Ovary (tissue), 9 donors: ENCODE data around the gene GRAMD1B. TPM values are rescaled to one million over a fixed set of nuclear protein-coding genes. Genes with fewer than 3 reads are reported as not detected.

Experiments used
- DNase-seq, 5 donors: peaks; one replicate each; pipeline ENCODE4 v3.0.0-alpha.2; 2019 to 2020
- H3K27ac ChIP-seq, 2 donors: fragments of 200-600 bp; one replicate each; pipeline versions ENCODE4 v1.5.1 to v1.8.0; 2019 to 2022
- H3K27me3 ChIP-seq: fragments of 200-600 bp; one replicate; pipeline ENCODE4 v1.8.0; 2022
- H3K36me3 ChIP-seq: fragments of 200-600 bp; sonication (generic); one replicate; pipeline ENCODE4 v1.5.1; 2019
- H3K4me1 ChIP-seq: one replicate; pipeline ENCODE4 v1.8.1; 2013; ENCODE audit warnings: mild to moderate bottlenecking, moderate library complexity; ENCODE audit not compliant: insufficient read depth
- H3K4me3 ChIP-seq: fragments of 200-600 bp; sonication (generic); one replicate; pipeline ENCODE4 v1.5.1; 2017
- H3K9me3 ChIP-seq, 2 donors: fragments of 200-600 bp in 1 of 2; sonication (generic) in 1 of 2; one replicate each; pipeline versions ENCODE4 v1.5.1 to v1.8.1; 2013 to 2019; ENCODE audit warnings: mild to moderate bottlenecking in 1 of 2, moderate library complexity in 1 of 2
- EP300 ChIP-seq: sonication (generic); formaldehyde crosslinking; IDR thresholded peaks from one replicate; pipeline ENCODE4 v1.6.1; 2017; ENCODE audit warnings: antibody characterized with exemption
- POLR2A ChIP-seq: fragments of 450-650 bp; IDR thresholded peaks from one replicate; pipeline ENCODE4 v1.6.1; 2017; ENCODE audit warnings: antibody characterized with exemption, mild to moderate bottlenecking, moderate library complexity
- WGBS, 3 donors: extraction: QIAGEN DNeasy Blood & Tissue Kit in 1 of 3; methylation state at CpG; one replicate each; pipeline versions ENCODE4 v1.1.5 to v1.1.7; 2013 to 2017; 5-methylcytosine and 5-hydroxymethylcytosine counted together
- intact Hi-C, 4 donors: fragments of 100-400 bp; cut with DNase I; formaldehyde crosslinking; loops; one replicate each; pipeline versions ENCODE4 v1.11.0 to v1.15.1; 2022 to 2023
- polyA plus RNA-seq, 2 donors: library from polyadenylated mRNA; stranded (reverse); fragments of 200-250 nt in 1 of 2; fragments of 350-450 nt in 1 of 2; fragmentation: Illumina TruSeq in 1 of 2; extraction: RNeasy Lipid Tissue Mini Kit (QIAGEN cat#74804) in 1 of 2; gene quantifications; one replicate each; pipeline ENCODE4 v1.2.3, GENCODE V29; 2013 to 2014
- total RNA-seq, 7 donors: library from RNA; depleted of rRNA in 2 of 7; stranded (reverse); fragments of >200 nt in 2 of 7; fragmentation: NEBNext Ultra II Directional in 3 of 7; extraction: Animal tissue kit (Norgen Biotek cat#: 25700) in 3 of 7; gene quantifications; one replicate each; pipeline versions ENCODE4 v1.1.0 to v1.2.4, GENCODE V29; 2016 to 2023
- TF ChIP-seq, protein P1 (sequence below), 3 donors: fragments of 450-650 bp in 2 of 3; fragments of 200-600 bp in 1 of 3; IDR thresholded peaks; one replicate each; pipeline versions ENCODE4 v1.5.1 to v1.8.0; 2016 to 2022; ENCODE audit warnings: antibody characterized with exemption in 3 of 3, mild to moderate bottlenecking in 1 of 3
- donor health status: DM: no; HTN: no; CAD: no; lungs with moderate emphysema.
- donor health status: DM: no; HTN: no; CAD: no.
- donor health status: Bipolar disorder and iron deficiency.
- donor health status: DM: yes; HTN: yes; CAD: no.
- donor health status: DM: no; HTN: no; CAD: no.
- donor health status: DM: yes; HTN: yes; CAD: no.

Gene GRAMD1B
- total and polyA plus RNA-seq, 9 donors: 10.8 to 185 (median 25.4) TPM

DNA sequence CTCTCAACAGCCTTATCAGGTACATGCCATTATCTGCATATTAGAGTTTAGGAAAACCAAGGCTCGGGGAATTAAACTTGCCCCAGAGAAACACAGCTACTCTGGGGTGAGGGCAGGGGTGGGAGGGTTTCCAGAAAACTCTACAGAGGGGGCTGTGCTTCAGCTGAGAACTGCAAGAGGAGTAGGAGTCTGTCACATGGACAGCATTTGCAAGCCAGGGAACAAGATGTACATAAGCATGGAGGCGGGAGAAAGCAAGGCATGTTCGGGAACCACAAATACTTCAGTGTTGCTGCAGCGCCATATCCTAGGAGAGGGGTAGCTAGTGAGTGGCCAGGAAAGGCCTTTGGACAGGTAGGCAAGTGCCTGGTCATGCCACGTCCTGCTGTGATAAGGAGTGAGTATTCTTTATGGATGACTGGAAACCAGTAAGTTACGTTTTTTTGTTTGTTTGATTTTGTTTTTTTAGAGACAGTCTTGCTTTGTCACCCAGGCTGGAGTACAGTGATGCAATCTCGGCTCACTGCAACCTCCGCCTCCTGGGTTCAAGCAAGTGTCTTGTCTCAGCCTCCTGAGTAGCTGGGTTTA is 57.2 kb downstream of the GRAMD1B start:
- H3K27me3 ChIP-seq: no peaks in the 10 kb centered on the region
- H3K4me1 ChIP-seq: no peaks in the 10 kb centered on the region
- H3K27ac ChIP-seq: no peak overlapping the region
- 74 to 80% (median 75%) methylated on average over 8 of the region's 8 CpGs for WGBS, 3 donors
- no peaks in the 10 kb centered on the region for H3K9me3 ChIP-seq
- no peak for DNase-seq
- TF ChIP-seq, protein P1, sequence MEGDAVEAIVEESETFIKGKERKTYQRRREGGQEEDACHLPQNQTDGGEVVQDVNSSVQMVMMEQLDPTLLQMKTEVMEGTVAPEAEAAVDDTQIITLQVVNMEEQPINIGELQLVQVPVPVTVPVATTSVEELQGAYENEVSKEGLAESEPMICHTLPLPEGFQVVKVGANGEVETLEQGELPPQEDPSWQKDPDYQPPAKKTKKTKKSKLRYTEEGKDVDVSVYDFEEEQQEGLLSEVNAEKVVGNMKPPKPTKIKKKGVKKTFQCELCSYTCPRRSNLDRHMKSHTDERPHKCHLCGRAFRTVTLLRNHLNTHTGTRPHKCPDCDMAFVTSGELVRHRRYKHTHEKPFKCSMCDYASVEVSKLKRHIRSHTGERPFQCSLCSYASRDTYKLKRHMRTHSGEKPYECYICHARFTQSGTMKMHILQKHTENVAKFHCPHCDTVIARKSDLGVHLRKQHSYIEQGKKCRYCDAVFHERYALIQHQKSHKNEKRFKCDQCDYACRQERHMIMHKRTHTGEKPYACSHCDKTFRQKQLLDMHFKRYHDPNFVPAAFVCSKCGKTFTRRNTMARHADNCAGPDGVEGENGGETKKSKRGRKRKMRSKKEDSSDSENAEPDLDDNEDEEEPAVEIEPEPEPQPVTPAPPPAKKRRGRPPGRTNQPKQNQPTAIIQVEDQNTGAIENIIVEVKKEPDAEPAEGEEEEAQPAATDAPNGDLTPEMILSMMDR (IDR thresholded peaks at IDR 0.05): no peak
- TF ChIP-seq POLR2A (no peak), EP300 (no peak)
- H3K36me3 ChIP-seq: no peaks in the 10 kb centered on the region
- H3K4me3 ChIP-seq: no peak overlapping the region
- intact Hi-C loops: no loop called here

DNA sequence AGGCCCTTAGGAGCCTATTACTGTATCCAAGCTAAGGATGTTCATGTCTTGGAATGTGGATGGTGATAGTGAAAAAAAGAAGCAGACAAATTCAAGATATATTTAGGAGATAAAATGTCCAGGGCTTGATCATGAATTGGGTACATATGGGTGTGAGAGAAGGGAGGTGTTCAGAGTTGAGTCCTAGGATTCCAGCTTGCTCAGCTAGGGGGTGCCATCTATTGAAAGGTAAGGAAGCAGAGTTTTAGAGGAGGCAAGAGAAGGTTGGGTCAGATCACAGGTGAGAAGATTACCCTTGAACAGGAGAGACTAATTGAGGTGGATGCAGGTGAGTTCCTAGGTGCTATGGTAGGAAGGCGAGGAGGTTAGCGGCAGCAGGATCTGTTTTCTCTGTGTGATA is 60.5 kb downstream of the GRAMD1B start:
- H3K27me3 ChIP-seq: no peaks in the 10 kb centered on the region
- H3K27ac ChIP-seq: no peak overlapping the region
- H3K4me3 ChIP-seq: no peak overlapping the region
- no peaks in the 10 kb centered on the region for H3K36me3 ChIP-seq
- H3K9me3 ChIP-seq: no peaks in the 10 kb centered on the region
- DNase-seq: no peak
- H3K4me1 ChIP-seq: no peaks in the 10 kb centered on the region
- TF ChIP-seq POLR2A: no peak
- no peak for TF ChIP-seq EP300
- TF ChIP-seq, protein P1 (IDR thresholded peaks at IDR 0.05): no peak
- WGBS, 3 donors: 94 to 97% (median 95%) methylated on average over 2 of the region's 2 CpGs
- intact Hi-C loops: loop anchor here in 1 of 4 donors (10.0 kb wide), 1 partner anchor 386 kb away; no protein-coding TSS in a partner anchor

GRCh38 chr11:123491241-123491640 is 61.2 kb downstream of the GRAMD1B start:
- H3K27me3 ChIP-seq: no peaks in the 10 kb centered on the region
- TF ChIP-seq, protein P1 (IDR thresholded peaks at IDR 0.05): no peak
- no peak for TF ChIP-seq POLR2A
- H3K36me3 ChIP-seq: no peaks in the 10 kb centered on the region
- no peaks in the 10 kb centered on the region for H3K9me3 ChIP-seq
- no peak for DNase-seq
- H3K4me3 ChIP-seq: no peak overlapping the region
- 85 to 89% (median 89%) methylated on average over 3 of the region's 3 CpGs for WGBS, 3 donors
- no peaks in the 10 kb centered on the region for H3K4me1 ChIP-seq
- intact Hi-C loops: loop anchor here in 1 of 4 donors (10.0 kb wide), 1 partner anchor 386 kb away; no protein-coding TSS in a partner anchor
- no peak overlapping the region for H3K27ac ChIP-seq

GRCh38 chr11:123493349-123494063 is 63.4 kb downstream of the GRAMD1B start:
- no peaks in the 10 kb centered on the region for H3K36me3 ChIP-seq
- TF ChIP-seq POLR2A (no peak), EP300 (no peak)
- TF ChIP-seq, protein P1 (IDR thresholded peaks at IDR 0.05): no peak
- no peaks in the 10 kb centered on the region for H3K9me3 ChIP-seq
- whole genome bisulfite sequencing, 3 donors: 85 to 93% (median 85%) methylated on average over 5 of the region's 5 CpGs
- H3K4me1 ChIP-seq: no peaks in the 10 kb centered on the region
- DNase-seq: no peak
- H3K27me3 ChIP-seq: no peaks in the 10 kb centered on the region
- H3K27ac ChIP-seq: no peak overlapping the region
- intact Hi-C loops: loop anchor here in 1 of 4 donors (10.0 kb wide), 1 partner anchor 389 kb away; no protein-coding TSS in a partner anchor
- H3K4me3 ChIP-seq: no peak overlapping the region
